Activated naive CD4-positive, alpha-beta T cell treated with anti-CD3 and anti-CD28 coated beads for 36 hours (primary cell): ENCODE data around the gene TYW1B. TPM values are rescaled to one million over a fixed set of nuclear protein-coding genes. Genes with fewer than 3 reads are reported as not detected.
"Not testable (repeated sequence)": the region's sequence is repeated elsewhere in the genome, so short reads cannot be mapped to it uniquely, and the experiment has no call there.

Experiments used
- CTCF ChIA-PET: fragments of 350-600 bp; sonication (Branson Sonifier 250); formaldehyde crosslinking; loops from one replicate; lab custom pipeline; 2021; ENCODE audit warnings: antibody characterized with exemption; lab: Charles Lee
- DNase-seq: peaks from one replicate; pipeline ENCODE4 v3.0.0-alpha.2; 2020
- H3K27ac Mint-ChIP-seq: one replicate; pipeline ENCODE4 v1.8.0; 2021; ENCODE audit warnings: mild to moderate bottlenecking, mixed read lengths
- H3K27me3 Mint-ChIP-seq: one replicate; pipeline ENCODE4 v1.8.0; 2021; ENCODE audit warnings: low read depth, mixed read lengths
- H3K36me3 Mint-ChIP-seq: one replicate; pipeline ENCODE4 v1.8.0; 2021; ENCODE audit warnings: low read depth, mixed read lengths
- H3K4me1 Mint-ChIP-seq: one replicate; pipeline ENCODE4 v1.8.0; 2021; ENCODE audit warnings: low read depth, mixed read lengths
- H3K4me3 Mint-ChIP-seq: one replicate; pipeline ENCODE4 v1.8.0; 2021; ENCODE audit warnings: mild to moderate bottlenecking, moderate library complexity, mixed read lengths
- H3K9me3 Mint-ChIP-seq: one replicate; pipeline ENCODE4 v1.8.0; 2021; ENCODE audit warnings: mixed read lengths
- intact Hi-C: fragments of 100-400 bp; cut with micrococcal nuclease; formaldehyde crosslinking; loops from one replicate; pipeline ENCODE4 v1.15.1; 2023
- total RNA-seq, 2 experiments: library from RNA; stranded (reverse); gene quantifications; one replicate each; pipeline ENCODE4 v1.2.3, GENCODE V29; 2021

The TYW1B gene
- total RNA-seq, 2 experiments from 2014 or later = 2.8 to 3.3 TPM

GRCh38 chr7:72805526-72806494, 22.2 kb downstream of the TYW1B start:
- H3K27me3 Mint-ChIP-seq = no peaks in the 10 kb centered on the region
- DNase-seq = no peak
- H3K4me1 Mint-ChIP-seq = no peaks in the 10 kb centered on the region
- H3K9me3 Mint-ChIP-seq = no peaks in the 10 kb centered on the region
- intact Hi-C loops = no loop called here
- CTCF ChIA-PET = no interaction called here
- H3K4me3 Mint-ChIP-seq = no peak overlapping the region
- H3K36me3 Mint-ChIP-seq = peaks cover 26% of the 10 kb centered on the region
- H3K27ac Mint-ChIP-seq = no peak overlapping the region

- H3K4me1 Mint-ChIP-seq, H3K27ac Mint-ChIP-seq, H3K4me3 Mint-ChIP-seq, DNase-seq, H3K9me3 Mint-ChIP-seq, CTCF ChIA-PET, intact Hi-C loops, H3K27me3 Mint-ChIP-seq: not testable (repeated sequence)
- peaks cover 27% of the 10 kb centered on the region for H3K36me3 Mint-ChIP-seq
Measured at GRCh38 chr7:72803778-72804177, 24.2 kb downstream of the TYW1B start.

GRCh38 chr7:72801564-72801963, 26.4 kb downstream of the TYW1B start:
- CTCF ChIA-PET, H3K4me1 Mint-ChIP-seq, H3K27me3 Mint-ChIP-seq, H3K27ac Mint-ChIP-seq, intact Hi-C loops, DNase-seq, H3K4me3 Mint-ChIP-seq, H3K9me3 Mint-ChIP-seq: not testable (repeated sequence)
- peaks cover 40% of the 10 kb centered on the region for H3K36me3 Mint-ChIP-seq

- H3K4me3 Mint-ChIP-seq, intact Hi-C loops, H3K4me1 Mint-ChIP-seq, DNase-seq, H3K9me3 Mint-ChIP-seq, H3K27ac Mint-ChIP-seq, H3K27me3 Mint-ChIP-seq, CTCF ChIA-PET: not testable (repeated sequence)
- H3K36me3 Mint-ChIP-seq = peaks cover 25% of the 10 kb centered on the region
Measured at GRCh38 chr7:72795401-72795800, 32.6 kb downstream of the TYW1B start.

GRCh38 chr7:72793791-72794190, 34.2 kb downstream of the TYW1B start:
- Mint-ChIP-seq H3K27ac (no peak overlapping the region), H3K4me1 (no peaks in the 10 kb centered on the region), H3K4me3 (no peak overlapping the region), H3K36me3 (peaks cover 25% of the 10 kb centered on the region), H3K9me3 (no peaks in the 10 kb centered on the region), H3K27me3 (no peaks in the 10 kb centered on the region)
- CTCF ChIA-PET = no interaction called here
- DNase-seq = no peak
- intact Hi-C loops = no loop called here

- H3K36me3 Mint-ChIP-seq, H3K4me1 Mint-ChIP-seq, DNase-seq, H3K27ac Mint-ChIP-seq, H3K9me3 Mint-ChIP-seq, H3K27me3 Mint-ChIP-seq, CTCF ChIA-PET, H3K4me3 Mint-ChIP-seq, intact Hi-C loops: not testable (repeated sequence)
Measured at GRCh38 chr7:72790698-72791060, 37.3 kb downstream of the TYW1B start.

GRCh38 chr7:72790048-72790697, 37.8 kb downstream of the TYW1B start:
- H3K4me3 Mint-ChIP-seq, H3K27me3 Mint-ChIP-seq, DNase-seq, intact Hi-C loops, H3K27ac Mint-ChIP-seq, H3K36me3 Mint-ChIP-seq, CTCF ChIA-PET, H3K4me1 Mint-ChIP-seq, H3K9me3 Mint-ChIP-seq: not testable (repeated sequence)

- no peaks in the 10 kb centered on the region for H3K9me3 Mint-ChIP-seq
- CTCF ChIA-PET = interaction anchor here (0.6 kb wide), 1 partner anchor 293 kb away, joined by 3 read pairs; no protein-coding TSS in a partner anchor
- DNase-seq = no peak
- intact Hi-C loops = loop anchor here (10.0 kb wide), 1 partner anchor 1031 kb away; no protein-coding TSS in a partner anchor
- no peak overlapping the region for H3K27ac Mint-ChIP-seq
- H3K27me3 Mint-ChIP-seq = no peaks in the 10 kb centered on the region
- no peaks in the 10 kb centered on the region for H3K4me1 Mint-ChIP-seq
- H3K4me3 Mint-ChIP-seq = no peak overlapping the region
- peaks cover 5% of the 10 kb centered on the region for H3K36me3 Mint-ChIP-seq
Measured at GRCh38 chr7:72785166-72785955, 42.6 kb downstream of the TYW1B start.

GRCh38 chr7:72783601-72784370, 44.2 kb downstream of the TYW1B start:
- H3K36me3 Mint-ChIP-seq, DNase-seq, H3K9me3 Mint-ChIP-seq, H3K4me3 Mint-ChIP-seq, H3K27me3 Mint-ChIP-seq, CTCF ChIA-PET, H3K27ac Mint-ChIP-seq, H3K4me1 Mint-ChIP-seq: not testable (repeated sequence)
- intact Hi-C loops = loop anchor here (10.0 kb wide), 1 partner anchor 1029 kb away; no protein-coding TSS in a partner anchor

- H3K4me3 Mint-ChIP-seq = no peak overlapping the region
- H3K4me1 Mint-ChIP-seq = no peaks in the 10 kb centered on the region
- peaks cover 10% of the 10 kb centered on the region for H3K36me3 Mint-ChIP-seq
- intact Hi-C loops = loop anchor here (10.0 kb wide), 1 partner anchor 1027 kb away; no protein-coding TSS in a partner anchor
- CTCF ChIA-PET = no interaction called here
- DNase-seq = no peak
- no peaks in the 10 kb centered on the region for H3K9me3 Mint-ChIP-seq
- no peaks in the 10 kb centered on the region for H3K27me3 Mint-ChIP-seq
- H3K27ac Mint-ChIP-seq = no peak overlapping the region
Measured at GRCh38 chr7:72781631-72782030, 46.4 kb downstream of the TYW1B start.

- intact Hi-C loops = loop anchor here (10.0 kb wide), 1 partner anchor 1026 kb away; no protein-coding TSS in a partner anchor
Measured at GRCh38 chr7:72781161-72781560, 46.8 kb downstream of the TYW1B start.

More at GRCh38 chr7:72781161-72781560, 46.8 kb downstream of the TYW1B start:
- no peaks in the 10 kb centered on the region for H3K9me3 Mint-ChIP-seq
- DNase-seq = no peak
- H3K27ac Mint-ChIP-seq = no peak overlapping the region
- H3K4me3 Mint-ChIP-seq = no peak overlapping the region
- CTCF ChIA-PET = no interaction called here
- H3K27me3 Mint-ChIP-seq = no peaks in the 10 kb centered on the region
- H3K36me3 Mint-ChIP-seq = peaks cover 10% of the 10 kb centered on the region
- no peaks in the 10 kb centered on the region for H3K4me1 Mint-ChIP-seq
